K562 (cell line): ENCODE results near the gene AQP11. TPM values are rescaled to one million over a fixed set of nuclear protein-coding genes. Genes with fewer than 3 reads are reported as not detected.

Experiments used
- DMBX1 ChIP-seq: fragments of 250-450 bp; sonication (Bioruptor Pico); IDR thresholded peaks from 2 replicates; pipeline ENCODE4 v1.8.0; 2022; ENCODE audit warnings: inconsistent platforms, mild to moderate bottlenecking, moderate library complexity, borderline replicate concordance
- EGR1 ChIP-seq: fragments of 450-650 bp; conservative IDR thresholded peaks from 2 replicates; pipeline ENCODE4 v1.6.1; 2017; ENCODE audit warnings: mild to moderate bottlenecking
- EP400 ChIP-seq: fragments of 450-650 bp; IDR thresholded peaks from 2 replicates; pipeline ENCODE4 v1.6.1; 2017; ENCODE audit warnings: antibody characterized with exemption, mild to moderate bottlenecking, moderate library complexity
- HDAC1 ChIP-seq, 2 experiments: fragments of 450-650 bp; IDR thresholded peaks; 2 replicates each; pipeline ENCODE4 v1.6.1; 2016 to 2017; ENCODE audit warnings: inconsistent platforms in 1 of 2, mild to moderate bottlenecking in 1 of 2, moderate library complexity in 1 of 2
- KLF6 ChIP-seq: fragments of 250-450 bp; sonication (Bioruptor Pico); IDR thresholded peaks from 2 replicates; pipeline ENCODE4 v1.4.0; 2020; ENCODE audit warnings: mild to moderate bottlenecking, moderate library complexity, borderline replicate concordance
- MGA ChIP-seq: fragments of 450-650 bp; IDR thresholded peaks from 2 replicates; pipeline ENCODE4 v1.6.1; 2016; ENCODE audit warnings: mild to moderate bottlenecking, moderate library complexity
- SMAD3 ChIP-seq: fragments of 450-650 bp; formaldehyde crosslinking; conservative IDR thresholded peaks from 2 replicates; pipeline ENCODE4 v1.4.0; 2020; ENCODE audit warnings: mild to moderate bottlenecking
- TCFL5 ChIP-seq: fragments of 250-450 bp; sonication (Bioruptor Pico); conservative IDR thresholded peaks from 2 replicates; pipeline ENCODE4 v1.6.1; 2021; ENCODE audit warnings: mild to moderate bottlenecking, moderate library complexity, matching md5 sums
- XRCC5 ChIP-seq: fragments of 200-400 bp; formaldehyde crosslinking; IDR thresholded peaks from 2 replicates; pipeline ENCODE4 v1.6.1; 2017; ENCODE audit warnings: low read depth, mild to moderate bottlenecking, low read length
- ZNF436 ChIP-seq: fragments of 250-450, 450-650 bp; sonication (Bioruptor Pico); formaldehyde crosslinking; IDR thresholded peaks from 2 replicates; pipeline ENCODE4 v1.7.0; 2020; ENCODE audit warnings: mild to moderate bottlenecking
- polyA plus RNA-seq, 8 experiments: library from polyadenylated mRNA; depleted of rRNA in 4 of 8; stranded (reverse) in 5 of 8; unstranded in 3 of 8; fragments of >200 nt; fragmentation: Nextera tagmentation in 2 of 8; fragmentation: Illumina TruSeq in 1 of 8; extraction: Ambion mirVana in 2 of 8; extraction: Trizol in 1 of 8; gene quantifications; 2 replicates each; pipeline versions ENCODE4 v1.2.1 to v1.2.3, GENCODE V29; 2011 to 2014; ENCODE audit warnings: inconsistent platforms in 1 of 8, missing spikeins in 1 of 8
- total RNA-seq, 7 experiments: library from RNA; depleted of rRNA in 6 of 7; stranded (reverse); fragments of >200 nt in 6 of 7; fragmentation: Illumina TruSeq in 2 of 7; extraction: Trizol in 2 of 7; gene quantifications; 2 replicates each; pipeline versions ENCODE4 v1.2.1 to v1.2.3, GENCODE V29; 2011 to 2021; ENCODE audit warnings: low replicate concordance in 1 of 7
- TF ChIP-seq, protein P1 (sequence below): fragments of 450-650 bp; IDR thresholded peaks from 2 replicates; pipeline ENCODE4 v1.6.1; 2016; ENCODE audit warnings: antibody characterized with exemption
- TF ChIP-seq, protein P2 (sequence below): fragments of 450-650 bp; IDR thresholded peaks from 2 replicates; pipeline ENCODE4 v1.6.1; 2017; ENCODE audit warnings: antibody characterized with exemption, mild to moderate bottlenecking

The AQP11 gene
- total and polyA plus RNA-seq, 9 of the 15 experiments (the other 6 are each of a cell fraction or from before 2014, with no cell fraction given), result 0.09 to 1.0 (median 0.36) TPM

DNA sequence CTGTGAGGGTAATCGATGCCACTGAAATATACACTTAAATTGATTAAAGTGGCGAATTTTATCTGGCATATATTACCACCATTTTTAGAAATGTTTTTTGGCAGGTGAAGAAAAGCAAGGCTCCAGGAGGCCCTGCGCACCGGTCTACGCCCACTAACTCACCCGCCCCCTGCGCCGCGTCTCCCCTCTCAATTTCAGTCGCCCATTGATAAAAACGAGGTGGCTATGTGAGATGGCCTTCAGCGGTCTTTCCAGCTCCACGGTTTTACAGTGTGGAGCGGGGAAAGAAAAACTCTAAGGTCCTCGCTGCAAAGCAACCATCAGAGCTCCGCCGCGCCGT lies 602 bp upstream of the AQP11 start (continued):
- peak; percentile 34; the same call in 1 of the 2 replicates for TF ChIP-seq EP400
- no peak for TF ChIP-seq DMBX1 (CRISPR knock-in tag)
- TF ChIP-seq XRCC5, result 0 out of 2 replicates have a peak, but pooled peaks have one; percentile 47
- TF ChIP-seq, protein P1, sequence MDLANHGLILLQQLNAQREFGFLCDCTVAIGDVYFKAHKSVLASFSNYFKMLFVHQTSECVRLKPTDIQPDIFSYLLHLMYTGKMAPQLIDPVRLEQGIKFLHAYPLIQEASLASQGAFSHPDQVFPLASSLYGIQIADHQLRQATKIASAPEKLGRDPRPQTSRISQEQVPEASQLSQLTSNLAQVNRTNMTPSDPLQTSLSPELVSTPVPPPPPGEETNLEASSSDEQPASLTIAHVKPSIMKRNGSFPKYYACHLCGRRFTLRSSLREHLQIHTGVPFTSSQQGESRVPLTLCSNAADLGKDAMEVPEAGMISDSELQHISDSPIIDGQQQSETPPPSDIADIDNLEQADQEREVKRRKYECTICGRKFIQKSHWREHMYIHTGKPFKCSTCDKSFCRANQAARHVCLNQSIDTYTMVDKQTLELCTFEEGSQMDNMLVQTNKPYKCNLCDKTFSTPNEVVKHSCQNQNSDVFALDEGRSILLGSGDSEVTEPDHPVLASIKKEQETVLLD, result 0 out of 2 replicates have a peak, but pooled peaks have one; percentile 26
- TF ChIP-seq, protein P2, sequence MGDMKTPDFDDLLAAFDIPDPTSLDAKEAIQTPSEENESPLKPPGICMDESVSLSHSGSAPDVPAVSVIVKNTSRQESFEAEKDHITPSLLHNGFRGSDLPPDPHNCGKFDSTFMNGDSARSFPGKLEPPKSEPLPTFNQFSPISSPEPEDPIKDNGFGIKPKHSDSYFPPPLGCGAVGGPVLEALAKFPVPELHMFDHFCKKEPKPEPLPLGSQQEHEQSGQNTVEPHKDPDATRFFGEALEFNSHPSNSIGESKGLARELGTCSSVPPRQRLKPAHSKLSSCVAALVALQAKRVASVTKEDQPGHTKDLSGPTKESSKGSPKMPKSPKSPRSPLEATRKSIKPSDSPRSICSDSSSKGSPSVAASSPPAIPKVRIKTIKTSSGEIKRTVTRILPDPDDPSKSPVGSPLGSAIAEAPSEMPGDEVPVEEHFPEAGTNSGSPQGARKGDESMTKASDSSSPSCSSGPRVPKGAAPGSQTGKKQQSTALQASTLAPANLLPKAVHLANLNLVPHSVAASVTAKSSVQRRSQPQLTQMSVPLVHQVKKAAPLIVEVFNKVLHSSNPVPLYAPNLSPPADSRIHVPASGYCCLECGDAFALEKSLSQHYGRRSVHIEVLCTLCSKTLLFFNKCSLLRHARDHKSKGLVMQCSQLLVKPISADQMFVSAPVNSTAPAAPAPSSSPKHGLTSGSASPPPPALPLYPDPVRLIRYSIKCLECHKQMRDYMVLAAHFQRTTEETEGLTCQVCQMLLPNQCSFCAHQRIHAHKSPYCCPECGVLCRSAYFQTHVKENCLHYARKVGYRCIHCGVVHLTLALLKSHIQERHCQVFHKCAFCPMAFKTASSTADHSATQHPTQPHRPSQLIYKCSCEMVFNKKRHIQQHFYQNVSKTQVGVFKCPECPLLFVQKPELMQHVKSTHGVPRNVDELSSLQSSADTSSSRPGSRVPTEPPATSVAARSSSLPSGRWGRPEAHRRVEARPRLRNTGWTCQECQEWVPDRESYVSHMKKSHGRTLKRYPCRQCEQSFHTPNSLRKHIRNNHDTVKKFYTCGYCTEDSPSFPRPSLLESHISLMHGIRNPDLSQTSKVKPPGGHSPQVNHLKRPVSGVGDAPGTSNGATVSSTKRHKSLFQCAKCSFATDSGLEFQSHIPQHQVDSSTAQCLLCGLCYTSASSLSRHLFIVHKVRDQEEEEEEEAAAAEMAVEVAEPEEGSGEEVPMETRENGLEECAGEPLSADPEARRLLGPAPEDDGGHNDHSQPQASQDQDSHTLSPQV, result peak; percentile 69
- TF ChIP-seq SMAD3, result 0 out of 2 replicates have a peak, but pooled peaks have one; percentile 29
- TF ChIP-seq HDAC1 (IDR thresholded peaks at IDR 0.05), result peak in 1 of 2 experiments; percentile 48; a peak in 1 of 4 replicates
- no peak for TF ChIP-seq ZNF436 (CRISPR knock-in tag)
- TF ChIP-seq MGA, result peak; percentile 90
- no peak for TF ChIP-seq KLF6 (CRISPR knock-in tag)
- TF ChIP-seq EGR1, result peak; percentile 57; the same call in 1 of the 2 replicates
- no peak for TF ChIP-seq TCFL5
